Measurements from ENCODE around the gene TRIM54. TPM values are rescaled to one million over a fixed set of nuclear protein-coding genes. Genes with fewer than 3 reads are reported as not detected.

The TRIM54 gene
- total and polyA plus RNA-seq, 2 of the 4 experiments (the other 2 are of a cell fraction), result 0.15 TPM; not detected in 1

GRCh38 chr2:27285481-27285880, 3.3 kb downstream of the TRIM54 start:
- H3K79me1 ChIP-seq (ENCODE audit: low read depth in 1 of 2, low read length in 2 of 2), result no peaks in the 10 kb centered on the region
- no TSS peak for BruUV-seq (replicated peaks)
- intact Hi-C loops (cut with micrococcal nuclease) (no loop called here), in situ Hi-C loops (cut with MboI; ENCODE audit: low sequenced_read_pairs) (no loop called here), dilution Hi-C loops (cut with HindIII; ENCODE audit: low sequenced_read_pairs, unreplicated experiment) (no loop called here)
- H2BK20ac ChIP-seq (ENCODE audit: low read depth, low read length), result no peak overlapping the region
- no peak overlapping the region for H2AK5ac ChIP-seq (ENCODE audit: low read depth, low read length)
- H2BK15ac ChIP-seq (ENCODE audit: low read depth, low read length), result no peak overlapping the region
- H4K91ac ChIP-seq (ENCODE audit: insufficient read depth, low read depth, low read length), result no peak overlapping the region
- POLR2A ChIA-PET (ENCODE audit: unreplicated experiment), result no interaction called here
- H3K56ac ChIP-seq (ENCODE audit: extremely low read depth, insufficient read depth, low read length), result no peak overlapping the region
- no peak overlapping the region for H3K4me2 ChIP-seq (ENCODE audit: low read depth, low read length)
- no peak overlapping the region for H4K5ac ChIP-seq (ENCODE audit: low read depth, low read length)
- no peak overlapping the region for H3K23ac ChIP-seq (ENCODE audit: low read depth, low read length)
- no peak overlapping the region for H3K4me3 ChIP-seq (ENCODE audit: insufficient read depth, low read depth, low read length)
- no peak overlapping the region for H3K27ac ChIP-seq (ENCODE audit: insufficient read depth, low read length)
- H2BK120ac ChIP-seq (ENCODE audit: low read depth, low read length), result no peak overlapping the region
- no peaks in the 10 kb centered on the region for H4K20me1 ChIP-seq (ENCODE audit: insufficient read depth, low read length)
- ATAC-seq (ENCODE audit: low read depth), result no peak
- peaks cover 20% of the 10 kb centered on the region for H3K4me1 ChIP-seq (ENCODE audit: control insufficient read depth, insufficient read depth, low read length)
- no peak overlapping the region for H3K14ac ChIP-seq (replicated peaks; ENCODE audit: low read depth, low read length)
- no peaks in the 10 kb centered on the region for H3K36me3 ChIP-seq (ENCODE audit: control insufficient read depth, insufficient read depth, low read length)
- no peak overlapping the region for H4K8ac ChIP-seq (ENCODE audit: low read depth in 2 of 2, low read length in 2 of 2)
- no peak overlapping the region for H2BK5ac ChIP-seq (ENCODE audit: low read depth, low read length, poor library complexity, severe bottlenecking)
- H3K18ac ChIP-seq (ENCODE audit: low read depth, low read length), result no peak overlapping the region
- no peak overlapping the region for H2AFZ ChIP-seq (replicated peaks; ENCODE audit: low read length, poor library complexity)
- WGBS, 2 experiments (ENCODE audit: extremely low coverage in 2 of 2, insufficient read length in 1 of 2), result no CpG with 5 or more reads among the region's 6 CpGs
- H3K9me3 ChIP-seq (ENCODE audit: control insufficient read depth, insufficient read depth, low read length), result no peaks in the 10 kb centered on the region
- H3K27me3 ChIP-seq (ENCODE audit: control insufficient read depth, insufficient read depth, low read length), result peaks cover 10% of the 10 kb centered on the region; the same call in 1 of the 2 replicates
- TF ChIP-seq CEBPB (IDR thresholded peaks at IDR 0.05; ENCODE audit: low read depth, low read length), result no peak
- TF ChIP-seq MAZ (IDR thresholded peaks at IDR 0.05; ENCODE audit: borderline replicate concordance, low read depth, low read length), result no peak
- TF ChIP-seq USF2 (IDR thresholded peaks at IDR 0.05; ENCODE audit: low read depth, low read length), result no peak
- TF ChIP-seq NFE2L2 (IDR thresholded peaks at IDR 0.05; ENCODE audit: low read depth, low read length), result no peak
- TF ChIP-seq RCOR1 (IDR thresholded peaks at IDR 0.05; ENCODE audit: insufficient replicate concordance, low read length), result no peak
- no peak for TF ChIP-seq FOS (IDR thresholded peaks at IDR 0.05; ENCODE audit: low read depth, low read length)
- TF ChIP-seq ELK1 (IDR thresholded peaks at IDR 0.05; ENCODE audit: borderline replicate concordance, low read depth, low read length), result no peak
- no peak for TF ChIP-seq POLR2A (IDR thresholded peaks at IDR 0.05; ENCODE audit: low read depth, low read length)
- no peak for TF ChIP-seq CTCF (conservative IDR thresholded peaks at IDR 0.05; ENCODE audit: low read depth, low read length)
- TF ChIP-seq MXI1 (IDR thresholded peaks at IDR 0.05; ENCODE audit: borderline replicate concordance, low read depth, low read length), result no peak
- TF ChIP-seq CHD1 (IDR thresholded peaks at IDR 0.05; ENCODE audit: low read depth, low read length), result no peak
- TF ChIP-seq MAFK (IDR thresholded peaks at IDR 0.05; ENCODE audit: low read depth, low read length), result no peak
- TF ChIP-seq RAD21 (IDR thresholded peaks at IDR 0.05; ENCODE audit: low read length), result no peak
- no peak for TF ChIP-seq RFX5 (IDR thresholded peaks at IDR 0.05; ENCODE audit: low read depth, low read length)
- no peak overlapping the region for H3K4ac ChIP-seq (ENCODE audit: low read depth, low read length)
- CTCF ChIA-PET, result no interaction called here
- peaks cover 14% of the 10 kb centered on the region for H3K9me1 ChIP-seq (ENCODE audit: insufficient read depth, low read length)
- H2AK9ac ChIP-seq (replicated peaks; ENCODE audit: low read depth, low read length, poor library complexity), result no peak overlapping the region
- H3K9ac ChIP-seq (ENCODE audit: low read depth, low read length), result no peak overlapping the region
- DNase-seq, result no peak

Measured in IMR-90 (cell line).